Loucy (cell line): ENCODE data around the gene PDE4D.

Experiments used
- H2AFZ ChIP-seq: fragments of 200-600 bp; sonication (generic); 2 replicates; pipeline ENCODE4 v1.6.0; 2016; ENCODE audit warnings: antibody characterized with exemption, mild to moderate bottlenecking, low read length, moderate library complexity
- H3F3A ChIP-seq: fragments of 200-600 bp; 2 replicates; pipeline ENCODE4 v1.6.0; 2016; ENCODE audit warnings: antibody characterized with exemption, low read depth, mild to moderate bottlenecking
- H3K27me3 ChIP-seq: fragments of 200-600 bp; sonication (generic); 2 replicates; pipeline ENCODE4 v1.6.1; 2014; ENCODE audit warnings: low read length, mild to moderate bottlenecking; ENCODE audit not compliant: insufficient read depth, poor library complexity, severe bottlenecking
- H3K36me3 ChIP-seq: fragments of 200-600 bp; sonication (generic); 2 replicates; pipeline ENCODE4 v1.6.1; 2016; ENCODE audit warnings: low read length; ENCODE audit not compliant: insufficient read depth
- H3K4me1 ChIP-seq: fragments of 200-600 bp; sonication (generic); 2 replicates; pipeline ENCODE4 v1.5.1; 2014; ENCODE audit warnings: low read length, mild to moderate bottlenecking; ENCODE audit not compliant: insufficient read depth, poor library complexity, severe bottlenecking
- H3K4me2 ChIP-seq: fragments of 200-600 bp; sonication (generic); 2 replicates; pipeline ENCODE4 v1.6.0; 2014; ENCODE audit warnings: antibody characterized with exemption, low read length, low read depth, mild to moderate bottlenecking; ENCODE audit not compliant: poor library complexity, severe bottlenecking
- H3K4me3 ChIP-seq: fragments of 200-600 bp; sonication (generic); 2 replicates; pipeline ENCODE4 v1.5.1; 2014; ENCODE audit warnings: low read length, mild to moderate bottlenecking, mixed read lengths; ENCODE audit not compliant: poor library complexity, severe bottlenecking
- H3K79me2 ChIP-seq: fragments of 200-600 bp; sonication (generic); 2 replicates; pipeline ENCODE4 v1.6.1; 2014; ENCODE audit warnings: low read length; ENCODE audit not compliant: insufficient read depth
- H3K9ac ChIP-seq: fragments of 200-600 bp; sonication (generic); 2 replicates; pipeline ENCODE4 v1.6.0; 2014; ENCODE audit warnings: mild to moderate bottlenecking, low read depth, low read length, moderate library complexity; ENCODE audit not compliant: poor library complexity, severe bottlenecking
- H3K9me2 ChIP-seq: fragments of 200-600 bp; sonication (generic); replicated peaks from 2 replicates; pipeline ENCODE4 v1.6.1; 2016; ENCODE audit warnings: low read depth, low read length, mixed read lengths
- H3K9me3 ChIP-seq: fragments of 200-600 bp; sonication (generic); 2 replicates; pipeline ENCODE4 v1.6.1; 2014; ENCODE audit warnings: mild to moderate bottlenecking, antibody characterized with exemption, low read length, low read depth; ENCODE audit not compliant: insufficient read depth
- H4K20me1 ChIP-seq: fragments of 200-600 bp; sonication (generic); 2 replicates; pipeline ENCODE4 v1.6.0; 2014; ENCODE audit warnings: antibody characterized with exemption, low read length, mild to moderate bottlenecking; ENCODE audit not compliant: insufficient read depth, poor library complexity, severe bottlenecking
- CTCF ChIP-seq: fragments of 200-600 bp; sonication (generic); conservative IDR thresholded peaks from 2 replicates; pipeline ENCODE4 v1.5.1; 2014; ENCODE audit warnings: mild to moderate bottlenecking, antibody characterized with exemption, low read length
- EZH2phosphoT487 ChIP-seq: fragments of 200-600 bp; IDR thresholded peaks from 2 replicates; pipeline ENCODE4 v1.6.1; 2018; ENCODE audit warnings: antibody characterized with exemption, mild to moderate bottlenecking, moderate library complexity, borderline replicate concordance

PDE4D gene

GRCh38 chr5:59256331-59256730 lies 637.2 kb downstream of the PDE4D start:
- Histone ChIP-seq H3K79me2 (no peaks in the 10 kb centered on the region), H3K9ac (no peak overlapping the region)
- no peak for TF ChIP-seq CTCF
- TF ChIP-seq EZH2phosphoT487, result no peak

GRCh38 chr5:59254055-59254687 lies 639.4 kb downstream of the PDE4D start:
- H2AFZ ChIP-seq, result no peak overlapping the region

More at GRCh38 chr5:59256331-59256730, 637.2 kb downstream of the PDE4D start:
- Histone ChIP-seq H3K9me2 (no peaks in the 10 kb centered on the region), H3K9me3 (no peaks in the 10 kb centered on the region), H3K36me3 (no peaks in the 10 kb centered on the region), H3K4me1 (no peaks in the 10 kb centered on the region), H3K4me2 (no peak overlapping the region), H2AFZ (no peak overlapping the region), H3K27me3 (no peaks in the 10 kb centered on the region), H4K20me1 (no peaks in the 10 kb centered on the region), H3K4me3 (no peak overlapping the region), H3F3A (peaks cover 3% of the 10 kb centered on the region; the same call in 1 of the 2 replicates)

GRCh38 chr5:59253625-59254024 lies 639.9 kb downstream of the PDE4D start:
- Histone ChIP-seq H3F3A (peaks cover 3% of the 10 kb centered on the region; the same call in 1 of the 2 replicates), H3K36me3 (no peaks in the 10 kb centered on the region), H3K4me2 (no peak overlapping the region), H3K9me3 (no peaks in the 10 kb centered on the region), H3K9me2 (no peaks in the 10 kb centered on the region), H2AFZ (no peak overlapping the region), H4K20me1 (no peaks in the 10 kb centered on the region), H3K4me1 (no peaks in the 10 kb centered on the region), H3K4me3 (no peak overlapping the region), H3K27me3 (no peaks in the 10 kb centered on the region), H3K79me2 (no peaks in the 10 kb centered on the region), H3K9ac (no peak overlapping the region)
- no peak for TF ChIP-seq CTCF
- no peak for TF ChIP-seq EZH2phosphoT487

More at GRCh38 chr5:59254055-59254687, 639.4 kb downstream of the PDE4D start:
- Histone ChIP-seq H3K79me2 (no peaks in the 10 kb centered on the region), H3K9me2 (no peaks in the 10 kb centered on the region), H4K20me1 (no peaks in the 10 kb centered on the region), H3K4me3 (no peak overlapping the region), H3K27me3 (no peaks in the 10 kb centered on the region), H3K9ac (no peak overlapping the region), H3K4me1 (no peaks in the 10 kb centered on the region), H3K9me3 (no peaks in the 10 kb centered on the region), H3K4me2 (no peak overlapping the region), H3K36me3 (no peaks in the 10 kb centered on the region), H3F3A (peaks cover 3% of the 10 kb centered on the region; the same call in 1 of the 2 replicates)
- TF ChIP-seq CTCF, result no peak
- no peak for TF ChIP-seq EZH2phosphoT487
